Stomach smooth muscle (tissue), 2 donors: ENCODE data around the gene TOGARAM1.

Experiments
- H3K27ac ChIP-seq: one replicate; pipeline ENCODE4 v1.7.0; 2013; ENCODE audit warnings: mild to moderate bottlenecking, low read length, inconsistent platforms
- H3K27me3 ChIP-seq, 2 donors: one replicate each; pipeline ENCODE4 v1.7.0; 2013; ENCODE audit warnings: low read length in 2 of 2; ENCODE audit not compliant: insufficient read depth in 2 of 2, control insufficient read depth in 1 of 2
- H3K36me3 ChIP-seq, 2 donors: one replicate each; pipeline ENCODE4 v1.7.0; 2013; ENCODE audit warnings: low read length in 2 of 2; ENCODE audit not compliant: control insufficient read depth in 2 of 2, insufficient read depth in 2 of 2
- H3K4me1 ChIP-seq: one replicate; pipeline ENCODE4 v1.7.0; 2013; ENCODE audit warnings: low read length; ENCODE audit not compliant: control insufficient read depth, insufficient read depth
- H3K4me3 ChIP-seq, 2 donors: one replicate each; pipeline ENCODE4 v1.7.0; 2013; ENCODE audit warnings: low read length in 2 of 2
- H3K9ac ChIP-seq, 2 donors: one replicate each; pipeline ENCODE4 v1.7.0; 2013; ENCODE audit warnings: low read length in 2 of 2, mild to moderate bottlenecking in 1 of 2
- H3K9me3 ChIP-seq, 2 donors: one replicate each; pipeline ENCODE4 v1.7.0; 2013; ENCODE audit warnings: low read length in 2 of 2; ENCODE audit not compliant: control insufficient read depth in 2 of 2
- donor health status: healthy.
- donor health status: Pancreatic carcinoma.

The TOGARAM1 gene

DNA sequence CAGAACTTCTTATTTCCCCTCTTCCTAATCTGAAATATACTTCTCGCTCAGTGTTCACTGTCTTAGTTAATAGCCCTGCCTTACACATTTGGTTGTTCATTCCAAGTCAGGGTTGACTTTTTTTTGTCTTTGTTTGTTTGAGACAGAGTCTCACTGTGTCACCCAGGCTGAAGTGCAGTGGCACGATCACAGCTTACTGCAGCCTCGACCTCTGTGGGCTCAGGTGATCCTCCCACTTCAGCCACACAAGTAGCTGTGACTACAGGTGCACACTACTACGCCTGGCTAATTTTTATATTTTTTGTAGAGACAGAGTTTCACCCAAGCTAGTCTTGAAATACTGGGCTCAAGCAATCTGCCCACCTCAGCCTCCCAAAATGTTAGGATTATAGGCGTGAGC lies 79.7 kb downstream of the TOGARAM1 start:
- H3K9ac ChIP-seq, result no peak overlapping the region
- no peak overlapping the region for H3K4me3 ChIP-seq
- peaks cover 7 to 28% of the 10 kb centered on the region in 2 donors for H3K36me3 ChIP-seq
- no peak overlapping the region for H3K27ac ChIP-seq
- H3K27me3 ChIP-seq, result no peaks in the 10 kb centered on the region
- H3K4me1 ChIP-seq, result no peaks in the 10 kb centered on the region
- H3K9me3 ChIP-seq, result no peaks in the 10 kb centered on the region

DNA sequence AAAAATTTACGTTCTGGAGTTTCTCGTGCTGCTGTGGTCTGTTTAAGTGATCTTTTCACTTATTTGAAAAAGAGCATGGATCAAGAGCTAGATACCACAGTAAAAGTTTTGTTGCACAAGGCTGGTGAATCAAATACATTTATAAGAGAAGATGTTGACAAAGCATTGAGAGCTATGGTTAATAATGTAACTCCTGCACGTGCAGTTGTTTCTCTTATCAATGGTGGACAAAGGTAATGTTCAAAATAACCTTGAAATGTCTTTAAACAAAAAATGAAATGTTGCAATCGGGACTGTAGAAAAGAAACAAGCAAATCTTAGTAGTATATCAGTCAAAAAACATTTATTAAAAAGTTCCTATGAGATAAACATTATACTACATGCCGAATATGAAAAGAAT lies 82.6 kb downstream of the TOGARAM1 start:
- no peaks in the 10 kb centered on the region for H3K27me3 ChIP-seq
- peaks cover 4 to 9% of the 10 kb centered on the region in 2 donors for H3K36me3 ChIP-seq
- no peak overlapping the region for H3K27ac ChIP-seq
- H3K4me3 ChIP-seq, result no peak overlapping the region
- H3K9me3 ChIP-seq, result no peaks in the 10 kb centered on the region
- no peak overlapping the region for H3K9ac ChIP-seq
- no peaks in the 10 kb centered on the region for H3K4me1 ChIP-seq

DNA sequence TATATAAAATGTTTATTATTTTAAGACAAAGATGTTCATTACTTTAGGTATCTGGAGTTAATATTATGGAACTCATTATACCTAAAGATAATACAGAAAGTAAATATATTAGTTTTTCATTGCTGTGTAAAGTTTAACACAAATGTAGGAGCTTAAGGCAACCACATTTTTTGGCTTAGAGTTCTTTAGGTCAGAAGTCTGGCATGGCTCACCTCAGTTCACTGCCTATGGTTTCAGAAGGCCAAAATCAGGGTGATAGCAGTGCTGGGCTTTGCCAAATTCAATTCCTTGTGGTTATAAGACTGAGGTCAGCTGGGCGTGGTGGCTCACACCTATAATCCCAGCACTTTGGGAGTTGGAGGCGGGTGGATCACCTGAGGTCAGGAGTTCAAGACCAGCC lies 86.4 kb downstream of the TOGARAM1 start:
- H3K9me3 ChIP-seq, result no peaks in the 10 kb centered on the region
- no peak overlapping the region for H3K27ac ChIP-seq
- H3K27me3 ChIP-seq, result no peaks in the 10 kb centered on the region
- H3K36me3 ChIP-seq, result peaks cover 9 to 11% of the 10 kb centered on the region in 2 donors
- H3K9ac ChIP-seq, result no peak overlapping the region
- H3K4me1 ChIP-seq, result no peaks in the 10 kb centered on the region
- no peak overlapping the region for H3K4me3 ChIP-seq

DNA sequence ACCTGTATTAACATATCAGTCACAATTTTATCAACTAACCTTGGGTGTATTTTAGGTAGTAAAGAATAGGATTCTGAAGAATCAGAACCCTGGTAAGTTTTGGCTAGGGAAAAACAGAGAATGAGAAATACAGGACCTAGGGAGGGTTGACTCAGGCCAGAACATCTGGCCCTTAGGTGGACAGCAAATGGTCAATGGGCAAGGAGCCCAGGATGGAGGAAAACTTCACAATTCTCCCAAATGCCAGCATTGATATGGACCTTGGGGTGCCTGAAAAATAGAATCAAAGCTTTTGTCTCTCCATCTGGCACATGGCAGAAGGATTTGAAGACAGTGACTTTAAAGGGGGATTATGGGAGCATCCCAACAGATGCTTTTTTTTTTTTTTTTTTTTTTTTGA lies 89.2 kb downstream of the TOGARAM1 start:
- H3K4me1 ChIP-seq, result no peaks in the 10 kb centered on the region
- no peak overlapping the region for H3K4me3 ChIP-seq
- no peak overlapping the region for H3K9ac ChIP-seq
- H3K36me3 ChIP-seq, result peaks cover 7 to 12% of the 10 kb centered on the region in 2 donors
- H3K27ac ChIP-seq, result no peak overlapping the region
- no peaks in the 10 kb centered on the region for H3K9me3 ChIP-seq
- H3K27me3 ChIP-seq, result no peaks in the 10 kb centered on the region

DNA sequence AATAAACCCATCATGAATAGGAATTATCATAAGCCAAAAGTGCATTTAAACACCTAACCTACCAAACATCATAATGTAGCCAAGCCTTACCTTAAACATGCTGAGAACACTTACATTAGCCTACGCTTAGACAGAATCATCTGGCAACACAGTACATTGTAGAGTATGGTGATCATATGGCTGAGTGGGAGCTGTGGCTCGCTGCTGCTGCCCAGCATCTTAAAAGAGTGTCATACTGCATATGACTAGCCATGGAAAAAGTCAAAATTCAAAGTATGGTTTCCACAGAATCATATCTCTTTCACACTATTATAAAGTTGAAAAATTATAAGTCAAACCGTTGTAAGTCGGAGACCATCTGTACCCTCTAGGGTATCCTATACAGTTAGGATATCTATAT lies 89.9 kb downstream of the TOGARAM1 start:
- Histone ChIP-seq H3K36me3 (peaks cover 4 to 8% of the 10 kb centered on the region in 2 donors), H3K9me3 (no peaks in the 10 kb centered on the region), H3K4me1 (no peaks in the 10 kb centered on the region), H3K4me3 (no peak overlapping the region), H3K9ac (no peak overlapping the region), H3K27me3 (no peaks in the 10 kb centered on the region), H3K27ac (no peak overlapping the region)

DNA sequence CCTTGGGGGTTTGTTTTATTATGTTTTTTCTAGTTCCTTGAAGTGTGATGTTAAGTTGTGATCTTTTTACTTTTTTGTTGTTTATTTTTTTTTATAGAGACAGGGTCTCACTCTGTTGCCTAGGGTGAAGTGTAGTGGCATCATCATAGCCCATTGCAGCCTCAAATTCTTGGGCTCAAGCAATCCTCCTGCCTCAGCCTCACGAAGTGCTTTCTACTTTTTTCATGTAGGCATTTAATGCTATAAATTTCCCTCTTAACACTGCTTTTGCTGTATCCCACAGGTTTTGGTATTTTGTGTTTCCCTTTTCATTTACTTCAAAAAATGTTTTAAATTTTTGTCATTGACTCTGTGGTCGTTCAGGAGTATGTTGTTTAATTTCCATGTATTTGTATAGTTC lies 95.4 kb downstream of the TOGARAM1 start:
- Histone ChIP-seq H3K27me3 (no peaks in the 10 kb centered on the region), H3K36me3 (peaks cover 2 to 8% of the 10 kb centered on the region in 2 donors), H3K27ac (no peak overlapping the region), H3K4me1 (no peaks in the 10 kb centered on the region), H3K9ac (no peak overlapping the region), H3K4me3 (no peak overlapping the region), H3K9me3 (no peaks in the 10 kb centered on the region)

DNA sequence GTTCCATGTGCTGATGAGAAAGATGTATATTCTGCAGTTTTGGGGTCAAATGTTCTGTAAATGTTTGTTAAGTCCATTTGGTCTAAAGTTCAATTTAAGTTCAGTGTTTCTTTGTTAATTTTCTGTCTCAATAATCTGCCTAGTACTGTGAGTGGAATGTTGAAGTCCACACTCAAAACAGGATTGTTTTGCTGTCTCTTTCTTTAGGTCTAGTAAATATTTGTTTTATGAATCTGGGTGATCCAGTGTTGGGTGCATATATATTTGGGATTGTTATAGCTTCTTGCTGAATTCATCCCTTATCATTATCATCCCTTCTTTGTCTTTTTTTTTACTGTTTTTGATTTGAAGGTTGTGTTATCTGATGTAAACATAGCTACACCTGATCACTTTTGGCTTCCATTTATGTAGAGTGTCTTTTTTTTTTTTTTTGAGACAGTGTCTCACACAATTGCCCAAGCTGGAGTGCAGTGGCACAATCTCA lies 95.9 kb downstream of the TOGARAM1 start:
- Histone ChIP-seq H3K36me3 (peaks cover 2 to 3% of the 10 kb centered on the region in 2 donors), H3K9me3 (no peaks in the 10 kb centered on the region), H3K4me3 (no peak overlapping the region)

DNA sequence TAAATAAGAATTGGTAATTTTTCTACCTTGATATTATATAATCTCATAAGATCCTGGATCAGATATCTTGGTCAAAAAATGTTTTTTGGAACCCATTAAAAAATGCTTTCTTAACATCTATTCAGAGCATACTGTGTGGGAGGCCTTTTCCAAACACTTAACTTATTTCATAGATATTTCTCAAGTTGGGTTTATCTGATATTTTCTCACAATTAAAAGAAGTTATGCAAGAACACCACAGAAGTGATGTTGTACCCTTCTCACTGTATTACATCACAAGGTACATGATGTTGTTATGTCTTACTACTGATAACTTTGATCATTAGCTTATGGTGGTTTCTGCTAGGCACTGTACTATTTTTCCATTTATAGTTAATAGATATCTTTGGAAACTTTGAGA lies 98.6 kb downstream of the TOGARAM1 start:
- no peak overlapping the region for H3K4me3 ChIP-seq
- no peak overlapping the region for H3K27ac ChIP-seq
- no peaks in the 10 kb centered on the region for H3K9me3 ChIP-seq
- no peaks in the 10 kb centered on the region for H3K4me1 ChIP-seq
- no peaks in the 10 kb centered on the region for H3K27me3 ChIP-seq
- H3K36me3 ChIP-seq, result no peaks in the 10 kb centered on the region
- H3K9ac ChIP-seq, result no peak overlapping the region

More for the DNA sequence above, 95.9 kb downstream of the TOGARAM1 start:
- Histone ChIP-seq H3K27ac (no peak overlapping the region), H3K9ac (no peak overlapping the region), H3K27me3 (no peaks in the 10 kb centered on the region), H3K4me1 (no peaks in the 10 kb centered on the region)

DNA sequence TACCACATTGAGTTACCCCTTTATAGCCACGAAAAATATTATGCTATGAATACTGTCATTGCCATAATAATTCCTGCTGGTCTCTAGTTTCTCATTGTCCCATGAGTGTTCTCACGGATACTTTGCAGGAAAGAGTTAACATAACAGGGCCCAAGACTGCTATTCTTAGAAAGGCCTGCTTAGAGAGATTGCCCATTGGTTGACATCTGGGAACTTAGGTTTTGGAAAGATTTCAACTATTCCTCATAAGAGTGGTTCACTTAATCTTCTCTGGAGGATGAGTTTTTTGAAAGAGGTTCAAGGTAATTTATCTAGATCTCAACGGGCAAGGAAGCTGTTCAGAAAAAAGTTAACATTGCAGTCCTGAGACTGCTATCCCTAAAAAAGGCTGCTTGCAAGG lies 103.5 kb downstream of the TOGARAM1 start:
- Histone ChIP-seq H3K27me3 (no peaks in the 10 kb centered on the region), H3K9ac (no peak overlapping the region), H3K36me3 (peaks cover 0 to 4% of the 10 kb centered on the region in 2 donors), H3K4me1 (no peaks in the 10 kb centered on the region), H3K4me3 (peak overlapping the region in 1 of 2 donors; percentile 4), H3K27ac (no peak overlapping the region), H3K9me3 (no peaks in the 10 kb centered on the region)

DNA sequence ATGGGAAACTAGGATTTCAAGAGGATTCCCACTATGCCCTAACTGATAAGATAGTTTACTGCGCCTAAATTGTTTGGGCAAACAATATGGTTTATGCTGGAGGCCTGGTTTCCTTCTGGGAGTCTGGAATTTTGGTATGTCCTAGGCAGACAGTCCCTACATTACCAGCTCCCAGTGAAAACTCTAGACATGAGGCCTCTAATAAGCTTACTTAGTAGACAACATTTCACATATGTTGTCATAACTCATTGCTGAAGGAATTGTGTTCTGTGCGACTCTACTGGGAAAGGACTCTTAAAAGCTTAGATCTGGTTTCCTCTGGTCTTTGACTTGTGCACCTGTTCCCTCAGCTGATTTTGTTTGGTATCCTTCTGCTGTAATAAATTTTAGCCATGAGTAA lies 104.0 kb downstream of the TOGARAM1 start:
- H3K4me3 ChIP-seq, result peak overlapping the region in 1 of 2 donors; percentile 4
- H3K36me3 ChIP-seq, result peaks cover 0 to 4% of the 10 kb centered on the region in 2 donors
- H3K9me3 ChIP-seq, result no peaks in the 10 kb centered on the region
- H3K27me3 ChIP-seq, result no peaks in the 10 kb centered on the region
- H3K27ac ChIP-seq, result no peak overlapping the region
- H3K9ac ChIP-seq, result no peak overlapping the region
- no peaks in the 10 kb centered on the region for H3K4me1 ChIP-seq

DNA sequence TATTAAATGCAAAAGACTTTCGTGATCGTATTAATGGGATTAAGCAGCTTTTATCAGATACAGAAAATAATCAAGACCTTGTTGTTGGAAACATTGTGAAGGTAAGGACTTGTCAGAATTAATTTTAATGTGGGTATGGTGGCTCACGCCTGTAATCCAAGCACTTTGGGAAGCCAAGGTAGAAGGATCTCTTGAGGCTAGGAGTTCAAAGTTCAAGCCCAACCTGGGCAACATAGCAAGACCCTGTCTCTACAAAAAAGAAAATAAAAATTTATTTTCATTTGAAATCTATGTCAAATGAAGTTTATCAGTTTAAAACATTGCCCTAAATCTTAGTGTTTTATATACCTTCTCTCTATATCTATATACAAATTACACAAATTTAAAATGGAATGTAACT lies 104.7 kb downstream of the TOGARAM1 start:
- Histone ChIP-seq H3K4me1 (no peaks in the 10 kb centered on the region), H3K27ac (no peak overlapping the region), H3K4me3 (no peak overlapping the region), H3K9me3 (no peaks in the 10 kb centered on the region), H3K9ac (no peak overlapping the region), H3K36me3 (peaks cover 0 to 4% of the 10 kb centered on the region in 2 donors), H3K27me3 (no peaks in the 10 kb centered on the region)
